Measurements from ENCODE around the gene PLK3. TPM values are rescaled to one million over a fixed set of nuclear protein-coding genes. Genes with fewer than 3 reads are reported as not detected.

The PLK3 gene
- total and polyA plus RNA-seq, 9 of the 15 experiments (the other 6 are each of a cell fraction or from before 2014, with no cell fraction given) = 0.52 to 22.7 (median 11.0) TPM

DNA sequence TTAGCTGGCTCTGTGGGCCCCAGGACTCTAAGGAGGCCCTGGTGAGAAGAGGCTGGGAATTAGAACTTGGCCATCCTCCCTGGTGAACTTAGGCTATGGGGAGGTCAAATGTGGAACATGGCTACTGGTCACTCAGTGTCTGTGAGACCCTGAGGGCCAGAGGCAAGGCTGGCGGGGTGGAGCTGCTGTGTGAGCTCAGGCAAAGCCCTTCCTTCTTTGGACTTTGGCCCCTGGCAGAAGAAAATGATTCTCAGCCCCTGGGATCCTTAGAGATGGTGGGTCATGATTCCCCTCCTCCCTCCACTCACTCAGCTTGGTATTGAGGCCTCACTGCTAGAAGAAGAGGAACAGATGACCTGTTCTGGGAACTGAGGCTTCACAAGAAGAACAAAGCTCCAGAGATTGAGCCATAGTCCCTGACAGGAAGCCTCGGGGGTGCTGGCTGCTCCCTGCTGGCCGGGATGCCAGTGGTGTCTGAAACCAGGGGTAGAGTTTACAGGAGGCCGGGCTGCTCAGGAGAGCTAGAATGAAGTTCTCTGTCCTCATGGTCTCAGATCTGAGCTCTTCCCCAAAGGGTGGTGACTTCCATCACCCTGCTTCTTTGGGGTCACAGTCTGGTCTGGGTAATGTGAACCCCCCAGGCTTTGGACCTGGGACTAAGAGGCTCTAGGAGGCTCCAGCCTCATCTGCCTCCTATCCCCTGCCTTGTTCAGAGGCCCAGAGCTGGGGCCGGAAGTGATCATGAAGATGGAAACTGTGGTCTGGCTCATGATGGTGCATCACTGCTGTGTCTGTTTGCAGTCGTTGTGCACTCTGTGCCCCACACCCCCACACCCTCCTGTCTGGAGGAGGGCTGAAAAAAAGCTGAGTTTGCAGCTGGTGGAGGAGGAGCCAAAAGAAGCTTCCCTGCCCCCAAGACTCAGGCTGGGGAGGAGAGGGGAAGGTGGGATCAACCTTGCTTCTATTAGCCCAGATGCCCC lies 9.1 kb downstream of the PLK3 start (continued):
- no peak for TF ChIP-seq IFI16 (CRISPR knock-in tag; IDR thresholded peaks at IDR 0.05)
- TF ChIP-seq TOE1 (IDR thresholded peaks at IDR 0.05; ENCODE audit: borderline replicate concordance) = no peak
- TF ChIP-seq TOE1 (CRISPR knock-in tag; IDR thresholded peaks at IDR 0.05; ENCODE audit: borderline replicate concordance, low read depth) = no peak
- TF ChIP-seq IRF9 (tag; IDR thresholded peaks at IDR 0.05) = no peak
- TF ChIP-seq, protein P1, sequence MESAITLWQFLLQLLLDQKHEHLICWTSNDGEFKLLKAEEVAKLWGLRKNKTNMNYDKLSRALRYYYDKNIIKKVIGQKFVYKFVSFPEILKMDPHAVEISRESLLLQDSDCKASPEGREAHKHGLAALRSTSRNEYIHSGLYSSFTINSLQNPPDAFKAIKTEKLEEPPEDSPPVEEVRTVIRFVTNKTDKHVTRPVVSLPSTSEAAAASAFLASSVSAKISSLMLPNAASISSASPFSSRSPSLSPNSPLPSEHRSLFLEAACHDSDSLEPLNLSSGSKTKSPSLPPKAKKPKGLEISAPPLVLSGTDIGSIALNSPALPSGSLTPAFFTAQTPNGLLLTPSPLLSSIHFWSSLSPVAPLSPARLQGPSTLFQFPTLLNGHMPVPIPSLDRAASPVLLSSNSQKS (CRISPR knock-in tag; IDR thresholded peaks at IDR 0.05) = no peak
- TF ChIP-seq ZNF24 (IDR thresholded peaks at IDR 0.05) = no peak
- TF ChIP-seq USF1 (CRISPR knock-in tag; IDR thresholded peaks at IDR 0.05) = no peak
- no peak for TF ChIP-seq THRB (CRISPR knock-in tag; conservative IDR thresholded peaks at IDR 0.05)
- TF ChIP-seq GATAD2A (IDR thresholded peaks at IDR 0.05) = no peak
- TF ChIP-seq TGIF2 (CRISPR knock-in tag; IDR thresholded peaks at IDR 0.05) = no peak
- no peak for TF ChIP-seq NR1H2 (CRISPR knock-in tag; IDR thresholded peaks at IDR 0.05)
- no peak for TF ChIP-seq ATF6 (CRISPR knock-in tag; IDR thresholded peaks at IDR 0.05)
- no peak; the same call in 1 of the 2 replicates for TF ChIP-seq BHLHE40 (IDR thresholded peaks at IDR 0.05; ENCODE audit: low read length)
- TF ChIP-seq BCOR (IDR thresholded peaks at IDR 0.05) = no peak
- TF ChIP-seq, protein P2, sequence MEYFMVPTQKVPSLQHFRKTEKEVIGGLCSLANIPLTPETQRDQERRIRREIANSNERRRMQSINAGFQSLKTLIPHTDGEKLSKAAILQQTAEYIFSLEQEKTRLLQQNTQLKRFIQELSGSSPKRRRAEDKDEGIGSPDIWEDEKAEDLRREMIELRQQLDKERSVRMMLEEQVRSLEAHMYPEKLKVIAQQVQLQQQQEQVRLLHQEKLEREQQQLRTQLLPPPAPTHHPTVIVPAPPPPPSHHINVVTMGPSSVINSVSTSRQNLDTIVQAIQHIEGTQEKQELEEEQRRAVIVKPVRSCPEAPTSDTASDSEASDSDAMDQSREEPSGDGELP (CRISPR knock-in tag; IDR thresholded peaks at IDR 0.05; ENCODE audit: borderline replicate concordance) = peak; percentile 69; the same call in 1 of the 2 replicates
- no peak for TF ChIP-seq ZNF639 (CRISPR knock-in tag; conservative IDR thresholded peaks at IDR 0.05 in 1 of 2, IDR thresholded peaks at IDR 0.05 in 1 of 2)
- TF ChIP-seq PHB (CRISPR knock-in tag; IDR thresholded peaks at IDR 0.05) = no peak
- TF ChIP-seq TCF3 (CRISPR knock-in tag; IDR thresholded peaks at IDR 0.05) = no peak
- TF ChIP-seq CBX5 (IDR thresholded peaks at IDR 0.05; ENCODE audit: borderline replicate concordance, low read depth) = no peak
